Neural cell (in vitro differentiated cells): ENCODE measurements around the gene STS. TPM values are rescaled to one million over a fixed set of nuclear protein-coding genes. Genes with fewer than 3 reads are reported as not detected.

Source experiments
- H2AFZ ChIP-seq: fragments of 200-600, 300-800 bp; sonication (generic), shearing (Covaris generic); 2 replicates; pipeline ENCODE4 v1.6.0; 2014; ENCODE audit warnings: low read depth, mild to moderate bottlenecking, antibody characterized with exemption, low read length, moderate library complexity
- H3F3A ChIP-seq: fragments of 200-600 bp; shearing (Covaris generic); 2 replicates; pipeline ENCODE4 v1.6.1; 2016; ENCODE audit warnings: mild to moderate bottlenecking, moderate library complexity, mixed read lengths, antibody characterized with exemption, low read length; ENCODE audit not compliant: insufficient read depth, poor library complexity, severe bottlenecking
- H3K27ac ChIP-seq: fragments of 200-600, 300-800 bp; sonication (generic), shearing (Covaris generic); 2 replicates; pipeline ENCODE4 v1.5.1; 2014; ENCODE audit warnings: mild to moderate bottlenecking, low read length, moderate library complexity
- H3K27me3 ChIP-seq: fragments of 300-800, 200-600 bp; sonication (generic), shearing (Covaris generic); 2 replicates; pipeline ENCODE4 v1.6.0; 2014; ENCODE audit warnings: mild to moderate bottlenecking, low read depth, low read length, moderate library complexity; ENCODE audit not compliant: insufficient read depth
- H3K36me3 ChIP-seq: fragments of 300-800, 200-600 bp; sonication (generic), shearing (Covaris generic); 2 replicates; pipeline ENCODE4 v1.5.1; 2014; ENCODE audit warnings: mild to moderate bottlenecking, antibody characterized with exemption, low read length, moderate library complexity; ENCODE audit not compliant: insufficient read depth
- H3K4me2 ChIP-seq: fragments of 300-800, 200-600 bp; sonication (generic), shearing (Covaris generic); 2 replicates; pipeline ENCODE4 v1.6.0; 2014; ENCODE audit warnings: mild to moderate bottlenecking, low read length
- H3K4me3 ChIP-seq: fragments of 300-800, 200-600 bp; sonication (generic), shearing (Covaris generic); 2 replicates; pipeline ENCODE4 v1.5.1; 2014; ENCODE audit warnings: mild to moderate bottlenecking, low read length, moderate library complexity
- H3K79me2 ChIP-seq: fragments of 200-600 bp; shearing (Covaris generic); replicated peaks from 2 replicates; pipeline ENCODE4 v1.6.0; 2014; ENCODE audit warnings: mild to moderate bottlenecking, low read length, moderate library complexity; ENCODE audit not compliant: insufficient read depth
- H3K9ac ChIP-seq: fragments of 300-800, 200-600 bp; sonication (generic), shearing (Covaris generic); 2 replicates; pipeline ENCODE4 v1.6.1; 2016; ENCODE audit warnings: mild to moderate bottlenecking, low read length, mixed read lengths
- H3K9me2 ChIP-seq: fragments of 200-600 bp; shearing (Covaris generic); 2 replicates; pipeline ENCODE4 v1.6.1; 2016; ENCODE audit warnings: mild to moderate bottlenecking, low read length, mixed read lengths; ENCODE audit not compliant: insufficient read depth
- H3K9me3 ChIP-seq: fragments of 200-600, 300-800 bp; sonication (generic), shearing (Covaris generic); 2 replicates; pipeline ENCODE4 v1.6.1; 2016; ENCODE audit warnings: mild to moderate bottlenecking, mixed run types, low read length, moderate library complexity, mixed read lengths
- H4K20me1 ChIP-seq: fragments of 200-600 bp; shearing (Covaris generic); 2 replicates; pipeline ENCODE4 v1.6.1; 2016; ENCODE audit warnings: mild to moderate bottlenecking, mixed run types; ENCODE audit not compliant: insufficient read depth
- EP300 ChIP-seq: fragments of 450-650 bp; conservative IDR thresholded peaks from 2 replicates; pipeline ENCODE4 v1.6.1; 2014; ENCODE audit warnings: antibody characterized with exemption, mild to moderate bottlenecking, moderate library complexity; ENCODE audit not compliant: poor library complexity, severe bottlenecking
- EZH2 ChIP-seq: fragments of 200-600, 300-800 bp; shearing (Covaris generic), sonication (generic); IDR thresholded peaks from 2 replicates; pipeline ENCODE4 v1.6.1; 2014; ENCODE audit warnings: antibody characterized with exemption, low read length, borderline replicate concordance, mild to moderate bottlenecking; ENCODE audit not compliant: insufficient read depth, poor library complexity, severe bottlenecking
- MXI1 ChIP-seq: fragments of 450-650 bp; conservative IDR thresholded peaks from 2 replicates; pipeline ENCODE4 v1.6.1; 2014; ENCODE audit warnings: antibody characterized with exemption, mild to moderate bottlenecking; ENCODE audit not compliant: poor library complexity, severe bottlenecking
- POLR2AphosphoS5 ChIP-seq: IDR thresholded peaks from 2 replicates; pipeline ENCODE4 v1.6.1; 2012
- RAD21 ChIP-seq: fragments of 450-650 bp; conservative IDR thresholded peaks from 2 replicates; pipeline ENCODE4 v1.6.1; 2014; ENCODE audit warnings: antibody characterized with exemption, mild to moderate bottlenecking, moderate library complexity
- SMC3 ChIP-seq: fragments of 450-650 bp; conservative IDR thresholded peaks from 2 replicates; pipeline ENCODE4 v1.6.1; 2014; ENCODE audit warnings: antibody characterized with exemption, mild to moderate bottlenecking, moderate library complexity; ENCODE audit not compliant: poor library complexity
- TAF1 ChIP-seq: IDR thresholded peaks from 2 replicates; pipeline ENCODE4 v1.6.1; 2012; ENCODE audit warnings: low read depth
- polyA plus RNA-seq: library from polyadenylated mRNA; depleted of rRNA; stranded (reverse); fragments of >200 nt; gene quantifications from 2 replicates; pipeline ENCODE4 v1.2.3, GENCODE V29; 2014
- TF ChIP-seq, protein P1 (sequence below): IDR thresholded peaks from 2 replicates; pipeline ENCODE4 v1.6.1; 2012; ENCODE audit warnings: borderline replicate concordance
- TF ChIP-seq, protein P2 (sequence below): fragments of 450-650 bp; IDR thresholded peaks from 2 replicates; pipeline ENCODE4 v1.5.1; 2014; ENCODE audit warnings: antibody characterized with exemption, mild to moderate bottlenecking, moderate library complexity; ENCODE audit not compliant: poor library complexity, severe bottlenecking

STS gene
- polyA plus RNA-seq, 1 donor from 2014 or later: 1.7 TPM

DNA sequence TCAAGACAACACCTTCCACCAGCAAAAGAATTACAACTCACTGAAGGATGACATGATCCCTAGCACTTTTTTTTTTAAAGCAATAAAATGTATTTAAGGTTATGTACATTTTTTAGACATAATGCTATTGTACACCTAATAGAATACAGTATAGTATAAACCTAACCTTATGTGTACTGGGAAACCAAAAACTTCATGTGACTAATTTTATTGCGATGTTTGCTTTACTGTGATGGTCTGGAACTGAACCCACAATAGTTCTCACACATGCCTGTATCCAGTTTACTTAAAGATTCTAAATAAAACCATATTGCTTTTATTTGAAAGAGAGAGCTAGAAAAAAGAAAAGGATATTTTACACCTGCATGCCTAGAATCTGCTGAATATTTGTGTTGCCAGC is 4.4 kb upstream of the STS start:
- Histone ChIP-seq H3K4me2 (no peak overlapping the region), H3K9me2 (no peaks in the 10 kb centered on the region), H3K9ac (no peak overlapping the region), H2AFZ (no peak overlapping the region), H3K27ac (no peak overlapping the region), H3K27me3 (no peaks in the 10 kb centered on the region), H3F3A (no peaks in the 10 kb centered on the region), H3K4me3 (no peak overlapping the region), H3K79me2 (no peaks in the 10 kb centered on the region), H3K36me3 (no peaks in the 10 kb centered on the region), H4K20me1 (no peaks in the 10 kb centered on the region), H3K9me3 (no peaks in the 10 kb centered on the region)
- TF ChIP-seq, protein P1, sequence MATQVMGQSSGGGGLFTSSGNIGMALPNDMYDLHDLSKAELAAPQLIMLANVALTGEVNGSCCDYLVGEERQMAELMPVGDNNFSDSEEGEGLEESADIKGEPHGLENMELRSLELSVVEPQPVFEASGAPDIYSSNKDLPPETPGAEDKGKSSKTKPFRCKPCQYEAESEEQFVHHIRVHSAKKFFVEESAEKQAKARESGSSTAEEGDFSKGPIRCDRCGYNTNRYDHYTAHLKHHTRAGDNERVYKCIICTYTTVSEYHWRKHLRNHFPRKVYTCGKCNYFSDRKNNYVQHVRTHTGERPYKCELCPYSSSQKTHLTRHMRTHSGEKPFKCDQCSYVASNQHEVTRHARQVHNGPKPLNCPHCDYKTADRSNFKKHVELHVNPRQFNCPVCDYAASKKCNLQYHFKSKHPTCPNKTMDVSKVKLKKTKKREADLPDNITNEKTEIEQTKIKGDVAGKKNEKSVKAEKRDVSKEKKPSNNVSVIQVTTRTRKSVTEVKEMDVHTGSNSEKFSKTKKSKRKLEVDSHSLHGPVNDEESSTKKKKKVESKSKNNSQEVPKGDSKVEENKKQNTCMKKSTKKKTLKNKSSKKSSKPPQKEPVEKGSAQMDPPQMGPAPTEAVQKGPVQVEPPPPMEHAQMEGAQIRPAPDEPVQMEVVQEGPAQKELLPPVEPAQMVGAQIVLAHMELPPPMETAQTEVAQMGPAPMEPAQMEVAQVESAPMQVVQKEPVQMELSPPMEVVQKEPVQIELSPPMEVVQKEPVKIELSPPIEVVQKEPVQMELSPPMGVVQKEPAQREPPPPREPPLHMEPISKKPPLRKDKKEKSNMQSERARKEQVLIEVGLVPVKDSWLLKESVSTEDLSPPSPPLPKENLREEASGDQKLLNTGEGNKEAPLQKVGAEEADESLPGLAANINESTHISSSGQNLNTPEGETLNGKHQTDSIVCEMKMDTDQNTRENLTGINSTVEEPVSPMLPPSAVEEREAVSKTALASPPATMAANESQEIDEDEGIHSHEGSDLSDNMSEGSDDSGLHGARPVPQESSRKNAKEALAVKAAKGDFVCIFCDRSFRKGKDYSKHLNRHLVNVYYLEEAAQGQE: no peak
- TF ChIP-seq SMC3 (no peak), RAD21 (no peak), MXI1 (no peak), EZH2 (no peak)

DNA sequence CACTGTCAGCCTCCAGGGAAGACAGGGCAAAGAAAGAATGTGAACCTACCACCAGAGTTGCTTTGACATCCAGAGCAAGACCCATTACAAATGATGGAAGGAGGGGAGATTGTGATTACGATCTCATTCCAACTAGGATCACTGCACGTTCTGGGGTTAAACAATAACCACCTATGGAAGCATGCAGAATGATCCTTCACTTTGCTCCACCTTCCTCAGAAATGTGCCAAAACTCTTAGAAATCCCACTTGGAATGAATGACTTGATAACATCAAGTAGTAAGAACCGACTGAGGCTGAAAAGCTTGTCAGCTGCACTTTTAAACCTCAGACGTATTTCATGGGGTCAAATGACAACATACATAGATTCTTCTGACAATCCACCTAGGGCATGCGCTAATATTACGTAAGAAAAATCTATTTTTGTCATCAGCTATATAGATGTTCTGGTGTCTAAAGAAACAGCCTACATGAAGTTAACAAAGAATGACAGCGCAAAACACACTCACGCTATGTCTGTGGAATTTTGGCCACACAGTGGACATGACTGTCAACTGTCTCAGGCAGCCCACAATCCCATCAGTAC is 3.5 kb upstream of the STS start:
- Histone ChIP-seq H3K79me2 (no peaks in the 10 kb centered on the region), H4K20me1 (no peaks in the 10 kb centered on the region), H3K4me2 (no peak overlapping the region), H3K4me3 (no peak overlapping the region), H3K9me2 (no peaks in the 10 kb centered on the region), H3K36me3 (no peaks in the 10 kb centered on the region), H3K9me3 (no peaks in the 10 kb centered on the region), H3K9ac (no peak overlapping the region), H3F3A (no peaks in the 10 kb centered on the region), H3K27me3 (no peaks in the 10 kb centered on the region), H3K27ac (no peak overlapping the region), H2AFZ (no peak overlapping the region)
- TF ChIP-seq, protein P2, sequence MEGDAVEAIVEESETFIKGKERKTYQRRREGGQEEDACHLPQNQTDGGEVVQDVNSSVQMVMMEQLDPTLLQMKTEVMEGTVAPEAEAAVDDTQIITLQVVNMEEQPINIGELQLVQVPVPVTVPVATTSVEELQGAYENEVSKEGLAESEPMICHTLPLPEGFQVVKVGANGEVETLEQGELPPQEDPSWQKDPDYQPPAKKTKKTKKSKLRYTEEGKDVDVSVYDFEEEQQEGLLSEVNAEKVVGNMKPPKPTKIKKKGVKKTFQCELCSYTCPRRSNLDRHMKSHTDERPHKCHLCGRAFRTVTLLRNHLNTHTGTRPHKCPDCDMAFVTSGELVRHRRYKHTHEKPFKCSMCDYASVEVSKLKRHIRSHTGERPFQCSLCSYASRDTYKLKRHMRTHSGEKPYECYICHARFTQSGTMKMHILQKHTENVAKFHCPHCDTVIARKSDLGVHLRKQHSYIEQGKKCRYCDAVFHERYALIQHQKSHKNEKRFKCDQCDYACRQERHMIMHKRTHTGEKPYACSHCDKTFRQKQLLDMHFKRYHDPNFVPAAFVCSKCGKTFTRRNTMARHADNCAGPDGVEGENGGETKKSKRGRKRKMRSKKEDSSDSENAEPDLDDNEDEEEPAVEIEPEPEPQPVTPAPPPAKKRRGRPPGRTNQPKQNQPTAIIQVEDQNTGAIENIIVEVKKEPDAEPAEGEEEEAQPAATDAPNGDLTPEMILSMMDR: no peak
- TF ChIP-seq SMC3 (no peak), POLR2AphosphoS5 (no peak), EP300 (no peak), TAF1 (no peak), MXI1 (no peak), EZH2 (no peak), RAD21 (no peak)
- TF ChIP-seq, protein P1: no peak
